Liver (tissue), 9 donors: ENCODE measurements around the gene SOX2. TPM values are rescaled to one million over a fixed set of nuclear protein-coding genes. Genes with fewer than 3 reads are reported as not detected.
"Not testable (repeated sequence)": the region's sequence is repeated elsewhere in the genome, so short reads cannot be mapped to it uniquely, and the experiment has no call there.

Experiments
- DNase-seq: peaks from one replicate; pipeline ENCODE4 v3.0.0-alpha.2; 2017; ENCODE audit warnings: low spot score
- H3K27ac ChIP-seq, 2 donors: one replicate each; pipeline ENCODE4 v1.7.0; 2013; ENCODE audit warnings: inconsistent platforms in 2 of 2, low read length in 2 of 2, control low read depth in 1 of 2, low read depth in 1 of 2, mild to moderate bottlenecking in 1 of 2
- H3K27me3 ChIP-seq, 4 donors: one replicate each; pipeline versions ENCODE4 v1.6.1 to v1.7.0; 2013; ENCODE audit warnings: low read length in 3 of 4, inconsistent platforms in 1 of 4, mild to moderate bottlenecking in 1 of 4, moderate library complexity in 1 of 4; ENCODE audit not compliant: control insufficient read depth in 4 of 4, insufficient read depth in 4 of 4
- H3K36me3 ChIP-seq, 4 donors: one replicate each; pipeline versions ENCODE4 v1.6.1 to v1.7.0; 2013; ENCODE audit warnings: low read length in 3 of 4, mild to moderate bottlenecking in 3 of 4, low read depth in 1 of 4, moderate library complexity in 1 of 4; ENCODE audit not compliant: control insufficient read depth in 4 of 4, insufficient read depth in 3 of 4
- H3K4me1 ChIP-seq, 4 donors: one replicate each; pipeline versions ENCODE4 v1.6.1 to v1.7.0; 2013; ENCODE audit warnings: low read length in 3 of 4, mild to moderate bottlenecking in 3 of 4, moderate library complexity in 1 of 4; ENCODE audit not compliant: control insufficient read depth in 4 of 4, insufficient read depth in 4 of 4
- H3K4me3 ChIP-seq, 3 donors: one replicate each; pipeline versions ENCODE4 v1.6.1 to v1.7.0; 2013; ENCODE audit warnings: low read length in 3 of 3, control low read depth in 1 of 3, low read depth in 1 of 3, mild to moderate bottlenecking in 1 of 3
- H3K9ac ChIP-seq, 2 donors: one replicate each; pipeline ENCODE4 v1.7.0; 2013; ENCODE audit warnings: low read length in 2 of 2, mild to moderate bottlenecking in 2 of 2, moderate library complexity in 2 of 2, control low read depth in 1 of 2, low read depth in 1 of 2
- H3K9me3 ChIP-seq, 4 donors: one replicate each; pipeline versions ENCODE4 v1.6.1 to v1.7.0; 2013; ENCODE audit warnings: low read length in 3 of 4; ENCODE audit not compliant: control insufficient read depth in 4 of 4
- ATF3 ChIP-seq: IDR thresholded peaks from 2 replicates; pipeline ENCODE4 v1.6.1; 2016; ENCODE audit warnings: antibody characterized with exemption
- EGR1 ChIP-seq, 2 donors: IDR thresholded peaks; 2 replicates each; pipeline ENCODE4 v1.6.1; 2016 to 2018; ENCODE audit warnings: antibody characterized with exemption in 2 of 2, low read depth in 2 of 2
- FOXA1 ChIP-seq: IDR thresholded peaks from 2 replicates; pipeline ENCODE4 v1.6.1; 2016; ENCODE audit warnings: antibody characterized with exemption
- FOXA2 ChIP-seq: IDR thresholded peaks from 2 replicates; pipeline ENCODE4 v1.6.1; 2016; ENCODE audit warnings: antibody characterized with exemption
- GABPA ChIP-seq, 2 donors: IDR thresholded peaks in 1 of 2; conservative IDR thresholded peaks in 1 of 2; 2 replicates each; pipeline ENCODE4 v1.6.1; 2016; ENCODE audit warnings: antibody characterized with exemption in 2 of 2, mild to moderate bottlenecking in 1 of 2, moderate library complexity in 1 of 2
- HNF4A ChIP-seq, 2 donors: conservative IDR thresholded peaks; 2 replicates each; pipeline ENCODE4 v1.6.1; 2016; ENCODE audit warnings: antibody characterized with exemption in 2 of 2, mild to moderate bottlenecking in 2 of 2
- HNF4G ChIP-seq: IDR thresholded peaks from 2 replicates; pipeline ENCODE4 v1.6.1; 2016; ENCODE audit warnings: antibody characterized with exemption
- JUND ChIP-seq, 2 donors: IDR thresholded peaks; 2 replicates each; pipeline ENCODE4 v1.6.1; 2016; ENCODE audit warnings: antibody characterized with exemption in 2 of 2
- NR2F2 ChIP-seq: IDR thresholded peaks from 2 replicates; pipeline ENCODE4 v1.6.1; 2016; ENCODE audit warnings: antibody characterized with exemption
- RAD21 ChIP-seq, 2 donors: IDR thresholded peaks; 2 replicates each; pipeline ENCODE4 v1.6.1; 2016; ENCODE audit warnings: antibody characterized with exemption in 2 of 2, mild to moderate bottlenecking in 2 of 2
- REST ChIP-seq: IDR thresholded peaks from 2 replicates; pipeline ENCODE4 v1.6.1; 2016; ENCODE audit warnings: antibody characterized with exemption, mild to moderate bottlenecking
- RXRA ChIP-seq, 2 donors: IDR thresholded peaks; 2 replicates each; pipeline ENCODE4 v1.6.1; 2017 to 2018; ENCODE audit warnings: antibody characterized with exemption in 2 of 2, mild to moderate bottlenecking in 1 of 2
- SP1 ChIP-seq: IDR thresholded peaks from 2 replicates; pipeline ENCODE4 v1.6.1; 2018; ENCODE audit warnings: antibody characterized with exemption, mild to moderate bottlenecking
- TAF1 ChIP-seq: conservative IDR thresholded peaks from 2 replicates; pipeline ENCODE4 v1.6.1; 2016; ENCODE audit warnings: antibody characterized with exemption, mild to moderate bottlenecking
- YY1 ChIP-seq: IDR thresholded peaks from 2 replicates; pipeline ENCODE4 v1.6.1; 2016; ENCODE audit warnings: antibody characterized with exemption, mild to moderate bottlenecking
- WGBS: extraction: QIAGEN DNeasy Blood & Tissue Kit; methylation state at CpG from one replicate; pipeline ENCODE4 v1.1.7; 2013; 5-methylcytosine and 5-hydroxymethylcytosine counted together
- polyA plus RNA-seq, 2 donors: library from polyadenylated mRNA; stranded (reverse) in 1 of 2; unstranded in 1 of 2; fragments of 200-250 nt in 1 of 2; fragments of >200 nt in 1 of 2; fragmentation: Nextera tagmentation in 1 of 2; extraction: Ambion mirVana in 1 of 2; gene quantifications; one replicate each; pipeline versions ENCODE4 v1.2.1 to v1.2.3, GENCODE V29; 2013 to 2015
- total RNA-seq, 2 donors: library from RNA; depleted of rRNA; stranded (reverse); fragments of >200 nt; gene quantifications; one replicate each; pipeline ENCODE4 v1.2.3, GENCODE V29; 2014
- TF ChIP-seq, protein P1 (sequence below): fragments of 150-350 bp; IDR thresholded peaks from 2 replicates; pipeline ENCODE4 v1.5.1; 2017; ENCODE audit warnings: improper control_type of control experiment, low read depth, low read length; ENCODE audit not compliant: missing input control
- TF ChIP-seq, protein P2 (sequence below): IDR thresholded peaks from 2 replicates; pipeline ENCODE4 v1.6.1; 2016; ENCODE audit warnings: antibody characterized with exemption
- TF ChIP-seq, protein P3 (sequence below): IDR thresholded peaks from 2 replicates; pipeline ENCODE4 v1.6.1; 2016; ENCODE audit warnings: antibody characterized with exemption
- donor health status: healthy.
- donor health status: healthy.
- donor health status: healthy.
- donor health status: healthy.
- donor health status: healthy.

The SOX2 gene
- total and polyA plus RNA-seq, 4 donors = 0.02 TPM; not detected in 3

- H3K9ac ChIP-seq = no peak overlapping the region
- 27% methylated on average over 3 of the region's 3 CpGs for WGBS
- H3K9me3 ChIP-seq = no peaks in the 10 kb centered on the region
- no peak overlapping the region for H3K4me3 ChIP-seq
- H3K27me3 ChIP-seq = peaks cover 0 to 8% (median 1%) of the 10 kb centered on the region in 4 donors
- TF ChIP-seq FOXA2 (no peak), HNF4A (conservative IDR thresholded peaks at IDR 0.05) (no peak), RXRA (IDR thresholded peaks at IDR 0.05) (no peak), FOXA1 (no peak), GABPA (IDR thresholded peaks at IDR 0.05 in 1 of 2, conservative IDR thresholded peaks at IDR 0.05 in 1 of 2) (no peak), ATF3 (no peak), EGR1 (IDR thresholded peaks at IDR 0.05; ENCODE audit: low read depth in 2 of 2) (no peak)
- TF ChIP-seq, protein P1, sequence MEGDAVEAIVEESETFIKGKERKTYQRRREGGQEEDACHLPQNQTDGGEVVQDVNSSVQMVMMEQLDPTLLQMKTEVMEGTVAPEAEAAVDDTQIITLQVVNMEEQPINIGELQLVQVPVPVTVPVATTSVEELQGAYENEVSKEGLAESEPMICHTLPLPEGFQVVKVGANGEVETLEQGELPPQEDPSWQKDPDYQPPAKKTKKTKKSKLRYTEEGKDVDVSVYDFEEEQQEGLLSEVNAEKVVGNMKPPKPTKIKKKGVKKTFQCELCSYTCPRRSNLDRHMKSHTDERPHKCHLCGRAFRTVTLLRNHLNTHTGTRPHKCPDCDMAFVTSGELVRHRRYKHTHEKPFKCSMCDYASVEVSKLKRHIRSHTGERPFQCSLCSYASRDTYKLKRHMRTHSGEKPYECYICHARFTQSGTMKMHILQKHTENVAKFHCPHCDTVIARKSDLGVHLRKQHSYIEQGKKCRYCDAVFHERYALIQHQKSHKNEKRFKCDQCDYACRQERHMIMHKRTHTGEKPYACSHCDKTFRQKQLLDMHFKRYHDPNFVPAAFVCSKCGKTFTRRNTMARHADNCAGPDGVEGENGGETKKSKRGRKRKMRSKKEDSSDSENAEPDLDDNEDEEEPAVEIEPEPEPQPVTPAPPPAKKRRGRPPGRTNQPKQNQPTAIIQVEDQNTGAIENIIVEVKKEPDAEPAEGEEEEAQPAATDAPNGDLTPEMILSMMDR = no peak
- TF ChIP-seq, protein P2, sequence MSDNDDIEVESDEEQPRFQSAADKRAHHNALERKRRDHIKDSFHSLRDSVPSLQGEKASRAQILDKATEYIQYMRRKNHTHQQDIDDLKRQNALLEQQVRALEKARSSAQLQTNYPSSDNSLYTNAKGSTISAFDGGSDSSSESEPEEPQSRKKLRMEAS = no peak
- H3K27ac ChIP-seq = no peak overlapping the region
- no peaks in the 10 kb centered on the region for H3K4me1 ChIP-seq
- no peak for DNase-seq
- no peaks in the 10 kb centered on the region for H3K36me3 ChIP-seq
Measured at GRCh38 chr3:181757694-181758306, 46.1 kb downstream of the SOX2 start.

DNA sequence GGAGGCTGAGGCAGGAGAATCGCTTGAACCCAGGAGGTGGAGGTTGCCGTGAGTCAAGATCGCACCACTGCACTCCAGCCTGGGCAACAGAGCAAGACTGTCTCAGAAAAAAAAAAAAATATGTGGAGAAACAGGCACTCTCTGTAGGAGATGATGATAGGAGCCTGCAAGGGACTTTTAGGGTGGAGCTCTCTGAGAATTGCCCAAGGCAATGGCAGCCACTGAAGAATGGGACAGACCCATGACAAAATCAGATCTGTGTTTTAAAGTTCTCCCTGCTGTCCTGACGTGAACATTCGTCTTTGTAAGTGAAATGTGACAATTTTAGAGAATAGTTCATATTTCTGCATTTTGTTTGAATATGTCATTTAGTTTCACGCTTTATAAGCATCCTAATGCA lies 50.2 kb downstream of the SOX2 start:
- no peak overlapping the region for H3K9ac ChIP-seq
- no peak overlapping the region for H3K4me3 ChIP-seq
- H3K9me3 ChIP-seq = no peaks in the 10 kb centered on the region
- no peak for DNase-seq
- no peak overlapping the region for H3K27ac ChIP-seq
- H3K4me1 ChIP-seq = no peaks in the 10 kb centered on the region
- H3K27me3 ChIP-seq = no peaks in the 10 kb centered on the region
- 90% methylated on average over 6 of the region's 6 CpGs for WGBS
- no peaks in the 10 kb centered on the region for H3K36me3 ChIP-seq
- TF ChIP-seq SP1 (no peak), YY1 (no peak), REST (no peak), JUND (IDR thresholded peaks at IDR 0.05) (no peak), RAD21 (IDR thresholded peaks at IDR 0.05) (no peak), FOXA2 (no peak), HNF4G (no peak), EGR1 (IDR thresholded peaks at IDR 0.05; ENCODE audit: low read depth in 2 of 2) (no peak), NR2F2 (no peak), RXRA (IDR thresholded peaks at IDR 0.05) (no peak), GABPA (IDR thresholded peaks at IDR 0.05 in 1 of 2, conservative IDR thresholded peaks at IDR 0.05 in 1 of 2) (no peak), FOXA1 (no peak), TAF1 (no peak)
- TF ChIP-seq, protein P2 = no peak
- TF ChIP-seq, protein P3, sequence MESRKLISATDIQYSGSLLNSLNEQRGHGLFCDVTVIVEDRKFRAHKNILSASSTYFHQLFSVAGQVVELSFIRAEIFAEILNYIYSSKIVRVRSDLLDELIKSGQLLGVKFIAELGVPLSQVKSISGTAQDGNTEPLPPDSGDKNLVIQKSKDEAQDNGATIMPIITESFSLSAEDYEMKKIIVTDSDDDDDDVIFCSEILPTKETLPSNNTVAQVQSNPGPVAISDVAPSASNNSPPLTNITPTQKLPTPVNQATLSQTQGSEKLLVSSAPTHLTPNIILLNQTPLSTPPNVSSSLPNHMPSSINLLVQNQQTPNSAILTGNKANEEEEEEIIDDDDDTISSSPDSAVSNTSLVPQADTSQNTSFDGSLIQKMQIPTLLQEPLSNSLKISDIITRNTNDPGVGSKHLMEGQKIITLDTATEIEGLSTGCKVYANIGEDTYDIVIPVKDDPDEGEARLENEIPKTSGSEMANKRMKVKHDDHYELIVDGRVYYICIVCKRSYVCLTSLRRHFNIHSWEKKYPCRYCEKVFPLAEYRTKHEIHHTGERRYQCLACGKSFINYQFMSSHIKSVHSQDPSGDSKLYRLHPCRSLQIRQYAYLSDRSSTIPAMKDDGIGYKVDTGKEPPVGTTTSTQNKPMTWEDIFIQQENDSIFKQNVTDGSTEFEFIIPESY = no peak
- TF ChIP-seq, protein P1 = no peak

- not testable (repeated sequence) for H3K27ac ChIP-seq, H3K9ac ChIP-seq, H3K27me3 ChIP-seq, DNase-seq, H3K9me3 ChIP-seq, H3K4me1 ChIP-seq, H3K36me3 ChIP-seq, H3K4me3 ChIP-seq
- WGBS = 94% methylated on average over 5 of the region's 5 CpGs
Measured at GRCh38 chr3:181764033-181764432, 52.3 kb downstream of the SOX2 start.
